Stromal cell of bone marrow (primary cell): Measurements from ENCODE around the gene NFE2L2.
"Not testable (repeated sequence)": the region's sequence is repeated elsewhere in the genome, so short reads cannot be mapped to it uniquely, and the experiment has no call there.

Experiments
- DNase-seq: peaks from one replicate; pipeline ENCODE4 v3.0.0-alpha.2; 2012; ENCODE audit warnings: low read depth

Gene NFE2L2

GRCh38 chr2:177257471-177257870 lies 7.1 kb downstream of the NFE2L2 start:
- DNase-seq, result no peak

- DNase-seq, result no peak
Observed at GRCh38 chr2:177256695-177257094, 7.8 kb downstream of the NFE2L2 start.

DNA sequence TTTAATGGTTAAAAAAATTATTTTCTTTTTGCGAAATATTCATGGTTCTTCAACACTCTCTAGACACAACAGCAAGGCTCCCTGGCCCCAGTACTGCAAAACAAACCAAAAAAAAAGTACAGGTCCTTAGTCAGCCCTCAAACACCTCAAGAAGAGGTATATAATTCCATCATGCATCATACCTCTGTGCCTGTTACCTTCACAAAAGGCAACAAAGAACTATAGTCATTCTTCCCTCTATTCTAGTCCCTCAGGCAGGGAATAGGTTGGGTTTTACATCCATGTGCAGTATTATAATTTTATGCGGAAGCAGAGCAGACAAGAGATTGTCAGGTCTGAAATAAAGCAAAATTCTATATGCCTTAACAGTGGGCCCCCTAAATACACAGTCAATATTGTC lies 8.5 kb downstream of the NFE2L2 start:
- no peak for DNase-seq

DNA sequence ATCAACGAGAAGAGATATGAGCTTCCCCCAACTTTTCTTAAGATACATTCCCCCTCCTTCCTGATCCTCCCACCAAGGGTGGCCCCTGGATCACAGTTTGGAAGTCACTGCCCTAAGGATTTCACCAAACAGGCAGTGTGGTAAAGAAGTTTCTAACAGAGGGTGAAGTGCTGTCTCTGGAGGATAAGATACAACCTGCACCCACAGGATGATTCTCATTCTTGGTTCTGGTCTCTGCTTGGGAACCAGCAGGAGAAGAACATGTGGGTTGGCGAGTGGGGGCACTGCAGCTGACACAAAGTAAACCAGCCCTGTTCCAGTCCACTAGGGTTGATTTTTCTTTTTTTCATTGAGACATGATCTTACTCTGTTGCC lies 9.3 kb downstream of the NFE2L2 start:
- DNase-seq, result no peak

DNA sequence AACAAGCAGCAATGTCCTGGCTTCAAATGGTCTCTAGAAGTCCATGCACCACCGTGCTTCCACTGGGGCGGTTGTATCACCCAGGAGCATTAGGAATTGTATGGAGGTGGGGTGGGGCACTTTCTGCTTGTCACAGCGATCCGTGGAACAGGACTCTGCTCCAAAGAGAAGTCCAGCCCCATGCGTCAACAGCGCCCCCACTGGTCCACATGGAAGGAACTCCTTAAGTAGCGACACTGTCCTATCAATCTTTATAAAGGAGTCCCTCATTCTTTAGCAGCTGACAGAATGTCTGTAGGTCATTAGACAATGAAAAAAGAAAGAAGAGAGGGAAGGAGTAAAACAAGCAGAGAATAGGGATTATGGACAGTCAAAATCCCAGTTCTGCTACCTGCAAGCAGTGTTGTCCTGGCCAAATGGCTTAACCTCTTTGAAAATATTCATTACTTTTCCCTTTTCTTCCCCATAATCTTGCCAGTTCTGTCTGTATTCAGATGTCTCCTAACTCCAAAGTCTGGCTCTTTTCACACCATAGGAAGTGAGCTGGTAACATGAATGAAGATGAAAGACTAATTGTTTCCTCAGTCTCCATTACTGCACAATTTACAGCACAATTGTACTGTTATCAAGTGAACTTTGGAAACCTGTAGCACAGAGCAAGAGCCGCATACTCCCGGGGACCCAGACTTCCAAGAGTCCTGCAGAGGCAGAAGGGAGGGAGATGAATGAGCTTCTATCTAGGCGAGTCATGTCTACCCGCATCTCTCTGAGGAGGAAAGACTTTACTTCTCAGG lies 9.9 kb downstream of the NFE2L2 start:
- no peak for DNase-seq

GRCh38 chr2:177253704-177254103 lies 10.8 kb downstream of the NFE2L2 start:
- DNase-seq, result no peak

DNA sequence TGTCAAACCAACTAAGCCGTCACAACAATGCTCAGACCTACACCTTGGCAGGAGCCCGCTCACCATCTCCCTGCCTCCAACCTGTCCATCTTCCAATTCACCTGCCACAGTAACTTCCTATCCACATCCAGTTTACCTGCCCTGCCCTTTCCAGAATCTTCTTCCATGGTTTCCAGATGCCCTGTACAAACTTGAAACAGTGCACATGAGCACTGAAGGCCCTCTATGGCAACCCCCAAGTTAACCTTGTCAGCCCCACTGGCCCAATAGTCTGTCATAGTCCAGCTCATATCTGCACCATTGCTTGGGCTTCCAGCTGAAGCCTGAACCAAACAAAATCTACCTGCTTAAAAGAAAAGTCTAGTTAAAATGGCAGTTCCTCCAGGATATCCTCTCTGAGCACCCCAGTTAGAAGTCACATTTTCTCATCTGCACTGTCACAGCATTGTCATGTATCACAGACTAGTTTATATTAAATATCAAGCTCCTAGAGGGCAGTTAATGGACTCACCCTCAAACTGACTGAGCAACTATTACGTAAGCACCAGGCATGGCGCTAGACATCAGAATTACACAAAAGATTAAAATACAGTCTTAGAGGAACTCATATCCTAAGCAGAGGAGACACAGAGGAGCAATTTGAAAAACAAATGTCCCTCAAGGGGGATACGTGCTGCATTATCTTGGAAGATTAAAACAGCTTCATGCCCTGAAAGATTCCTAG lies 11.6 kb downstream of the NFE2L2 start:
- DNase-seq, result no peak

- DNase-seq, result no peak
Observed at GRCh38 chr2:177251165-177251542, 13.4 kb downstream of the NFE2L2 start.

- DNase-seq, result no peak
Observed at GRCh38 chr2:177250461-177250860, 14.1 kb downstream of the NFE2L2 start.

- DNase-seq, result no peak
Observed at GRCh38 chr2:177249038-177249437, 15.5 kb downstream of the NFE2L2 start.

DNA sequence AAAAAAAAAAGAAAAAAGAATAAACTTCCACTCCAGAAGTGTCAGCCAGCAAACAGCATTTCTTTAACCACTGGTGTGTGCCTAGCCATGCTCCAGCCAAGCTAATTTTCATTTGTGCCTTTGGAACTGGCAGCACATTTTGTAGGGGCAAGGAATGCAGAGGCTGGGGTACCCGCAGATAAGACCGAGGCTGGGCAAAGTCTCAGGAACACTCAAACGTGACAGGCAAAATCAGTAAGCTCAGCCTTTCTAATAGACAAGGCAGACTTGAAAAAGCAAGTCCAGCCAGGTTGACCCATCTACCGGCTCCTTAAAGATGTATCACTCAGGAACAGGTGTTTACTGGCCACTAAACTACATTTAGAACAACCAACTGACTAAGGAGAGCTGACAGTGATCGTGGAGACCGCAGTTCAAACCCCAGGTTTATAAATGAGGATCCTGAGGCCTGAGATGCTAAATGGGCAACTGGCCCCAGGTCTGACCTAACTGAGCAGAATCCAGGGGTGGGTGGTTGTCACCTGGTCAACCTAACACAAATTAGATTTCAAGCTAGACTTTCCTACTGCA lies 16.7 kb downstream of the NFE2L2 start:
- DNase-seq, result no peak

DNA sequence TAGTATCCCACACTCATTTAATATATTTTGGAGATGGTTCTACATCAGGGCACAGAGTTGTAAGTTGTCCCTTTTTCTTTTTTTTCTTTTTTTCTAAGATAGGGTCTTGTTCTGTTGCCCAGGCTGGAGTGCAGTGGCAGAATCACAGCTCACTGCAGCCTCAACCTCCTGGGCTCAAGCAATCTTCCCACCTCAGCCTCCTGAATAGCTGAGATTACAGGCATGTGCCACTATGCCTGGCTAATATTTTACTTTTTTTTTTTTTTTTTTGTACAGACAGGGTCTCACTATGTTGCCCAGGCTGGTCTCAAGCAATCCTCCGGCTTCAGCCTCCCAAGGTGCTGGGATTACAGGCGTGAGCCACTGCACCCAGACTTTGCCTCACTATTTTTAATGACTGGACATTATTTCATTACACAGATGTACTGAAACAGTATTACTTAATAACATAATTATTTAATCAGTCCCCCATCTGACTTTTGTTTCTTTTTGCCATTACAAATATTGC lies 17.9 kb downstream of the NFE2L2 start:
- not testable (repeated sequence) for DNase-seq

DNA sequence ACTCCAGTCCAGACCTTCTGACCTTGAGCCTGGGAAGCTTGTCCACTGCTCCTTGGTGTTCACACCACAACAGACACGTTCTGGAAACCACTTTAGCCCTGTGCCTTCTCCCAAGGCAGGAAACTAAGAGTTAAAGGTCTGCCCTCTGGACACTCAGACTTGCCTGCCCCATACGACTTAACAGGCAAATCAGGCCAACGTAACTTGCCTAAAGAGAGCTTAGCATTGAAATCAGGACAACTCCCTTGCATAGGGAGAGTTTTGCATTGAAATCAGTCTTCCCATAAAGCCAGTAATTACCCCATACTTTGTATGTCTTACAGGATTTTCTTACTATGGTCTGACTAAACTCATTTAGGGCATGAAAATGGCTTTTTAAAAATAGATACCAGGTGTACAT lies 18.5 kb downstream of the NFE2L2 start:
- DNase-seq, result no peak

- DNase-seq, result peak; percentile 74
Observed at GRCh38 chr2:177245010-177245422, 19.5 kb downstream of the NFE2L2 start.

GRCh38 chr2:177244244-177244771 lies 20.2 kb downstream of the NFE2L2 start:
- DNase-seq, result no peak

DNA sequence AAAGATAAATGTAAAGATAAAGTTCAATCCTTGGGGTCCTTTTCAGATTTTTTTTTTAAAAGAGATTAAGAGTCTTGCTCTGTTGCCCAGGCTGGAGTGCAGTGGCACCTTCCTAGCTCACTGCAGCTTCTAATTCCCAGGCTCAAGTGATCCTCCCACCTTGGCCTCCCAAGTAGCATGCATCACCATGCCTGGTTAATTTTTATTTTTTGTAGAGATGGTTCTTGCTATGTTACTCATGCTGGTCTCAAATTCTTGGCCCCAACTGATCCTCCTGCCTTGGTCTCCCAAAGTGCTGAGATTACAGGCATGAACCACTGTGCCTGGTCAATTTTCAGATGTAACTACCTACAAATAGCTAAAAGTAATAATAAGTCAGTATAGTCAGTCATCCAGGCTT lies 21.1 kb downstream of the NFE2L2 start:
- no peak for DNase-seq

DNA sequence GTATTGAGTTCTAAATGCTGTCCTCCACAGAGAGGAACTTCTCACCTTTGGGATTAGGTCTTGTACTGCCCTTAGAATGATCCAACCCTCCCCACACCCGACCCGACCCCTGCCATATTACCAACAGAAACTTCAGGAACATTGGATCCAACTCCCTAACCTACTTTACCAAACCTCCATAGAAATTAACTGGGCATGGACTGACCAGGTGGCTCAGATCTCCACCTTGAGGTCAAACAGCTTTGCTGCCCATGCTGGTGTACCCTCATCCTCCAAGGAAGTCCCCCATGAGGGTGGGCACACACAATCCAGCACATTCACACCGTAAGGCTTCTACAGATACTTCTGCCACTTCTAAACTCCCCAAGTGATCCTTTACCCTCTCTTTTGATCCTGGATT lies 21.5 kb downstream of the NFE2L2 start:
- no peak for DNase-seq

DNA sequence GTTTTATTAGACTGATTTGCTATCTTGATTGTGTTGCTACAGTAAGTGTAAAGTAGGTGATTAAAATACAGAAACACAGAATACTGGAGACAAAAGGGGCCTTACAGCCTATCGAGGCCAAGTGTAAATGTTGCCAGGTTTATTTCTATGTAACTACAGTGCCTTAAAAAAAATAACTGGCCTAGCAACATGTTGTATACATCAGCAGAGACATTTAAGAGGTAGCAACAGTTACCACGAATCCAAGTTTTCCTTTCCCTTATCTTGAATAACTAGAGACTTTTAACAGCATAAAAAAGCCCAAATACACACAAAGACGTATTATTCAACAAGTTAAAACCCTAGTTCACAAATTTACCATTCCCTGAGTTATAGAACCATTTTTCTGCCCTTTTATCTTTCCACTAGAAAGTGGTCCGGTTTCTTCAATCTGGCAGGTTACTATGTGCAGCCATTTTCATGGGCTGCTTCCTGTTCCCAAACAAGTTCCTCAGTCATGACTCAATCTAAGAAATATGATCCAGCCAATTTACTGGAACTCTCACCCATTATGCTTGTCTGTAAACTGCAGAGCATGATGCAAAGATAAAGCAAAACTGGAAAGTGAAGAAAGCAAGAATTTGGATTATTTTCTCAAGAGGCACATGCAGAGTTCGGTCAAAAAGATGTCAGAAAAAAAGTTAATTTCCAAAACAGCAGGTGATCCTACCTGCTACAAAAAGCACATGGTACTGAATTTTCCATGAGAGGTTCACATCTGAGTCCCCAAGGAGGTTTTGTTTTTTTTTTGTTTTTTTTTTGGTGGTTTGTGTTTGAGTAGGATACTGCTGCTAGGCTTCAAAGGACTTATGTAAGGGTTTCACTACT lies 22.2 kb downstream of the NFE2L2 start:
- DNase-seq, result peak; percentile 87

DNA sequence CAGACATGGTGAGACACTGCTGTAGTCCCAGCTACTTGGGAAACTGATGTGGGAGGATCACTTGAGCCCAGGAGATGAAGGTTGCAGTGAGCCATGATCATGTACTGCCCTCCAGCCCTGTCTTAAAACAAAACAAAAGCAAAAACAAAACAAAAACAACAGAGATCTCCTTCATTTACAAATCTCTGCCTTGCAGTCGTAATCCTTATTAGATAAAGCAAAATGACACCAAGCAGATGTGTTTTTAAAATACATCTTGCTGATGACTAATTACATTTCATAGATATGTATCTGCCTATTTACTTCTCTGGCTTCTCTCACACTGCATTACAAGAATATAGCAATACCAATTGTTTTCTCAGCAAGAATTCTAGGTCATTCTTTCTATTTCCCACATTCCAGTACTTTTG lies 22.8 kb downstream of the NFE2L2 start:
- no peak for DNase-seq

DNA sequence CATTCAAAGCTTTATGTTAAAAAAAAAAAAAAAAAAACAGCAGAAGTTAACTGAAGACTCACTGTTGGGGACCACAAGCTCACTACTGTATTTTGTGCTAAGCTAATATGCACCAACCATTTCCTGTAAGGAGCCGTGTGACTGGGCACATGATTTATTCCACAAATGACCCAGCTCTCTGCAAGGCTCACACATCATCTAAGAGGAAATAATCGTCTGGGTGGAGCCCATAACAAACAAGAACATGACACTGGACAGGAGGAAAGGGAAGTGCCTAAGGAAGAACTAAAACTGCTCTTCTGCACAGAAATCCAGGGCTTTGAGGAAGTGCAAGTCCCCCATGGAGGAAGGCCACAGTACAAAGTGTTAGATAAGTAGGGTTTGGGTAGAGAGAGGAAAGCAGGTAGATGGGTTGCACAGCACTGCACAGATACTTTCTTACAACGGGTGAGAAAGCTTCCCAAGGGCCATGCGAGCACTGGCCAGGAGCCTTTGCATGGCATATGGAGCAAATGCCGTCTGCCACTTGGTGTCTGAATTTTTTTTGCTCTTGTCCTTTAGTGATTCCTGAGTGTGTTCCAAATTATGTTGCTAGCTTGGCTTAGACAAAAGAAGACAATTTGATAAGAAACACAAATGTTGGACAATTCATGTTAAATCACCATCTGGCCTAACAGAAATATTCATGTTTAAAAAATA lies 24.4 kb downstream of the NFE2L2 start:
- DNase-seq, result peak; percentile 68

DNA sequence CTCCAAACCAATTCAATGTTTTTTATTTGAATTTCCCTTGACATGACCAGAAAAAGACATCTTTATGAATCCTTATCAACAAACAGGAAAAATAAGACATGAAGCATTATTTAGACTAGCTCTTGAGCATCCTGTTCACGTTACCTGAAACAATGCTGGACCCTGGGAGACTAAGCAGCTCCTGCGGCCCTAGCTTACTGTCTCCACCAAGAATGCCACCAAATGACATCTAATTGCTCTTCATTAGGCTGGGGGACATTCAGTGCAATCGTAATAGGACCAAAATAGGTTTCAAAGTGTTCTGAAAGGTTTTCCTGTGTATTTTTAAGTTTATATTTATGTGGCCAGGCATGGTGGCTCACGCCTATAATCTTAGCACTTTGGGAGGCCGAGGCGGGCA lies 25.5 kb downstream of the NFE2L2 start:
- no peak for DNase-seq
